ENCODE data around the gene PHKA2. TPM values are rescaled to one million over a fixed set of nuclear protein-coding genes. Genes with fewer than 3 reads are reported as not detected.

PHKA2 gene
- polyA plus RNA-seq, 1 experiment = 12.3 TPM

DNA sequence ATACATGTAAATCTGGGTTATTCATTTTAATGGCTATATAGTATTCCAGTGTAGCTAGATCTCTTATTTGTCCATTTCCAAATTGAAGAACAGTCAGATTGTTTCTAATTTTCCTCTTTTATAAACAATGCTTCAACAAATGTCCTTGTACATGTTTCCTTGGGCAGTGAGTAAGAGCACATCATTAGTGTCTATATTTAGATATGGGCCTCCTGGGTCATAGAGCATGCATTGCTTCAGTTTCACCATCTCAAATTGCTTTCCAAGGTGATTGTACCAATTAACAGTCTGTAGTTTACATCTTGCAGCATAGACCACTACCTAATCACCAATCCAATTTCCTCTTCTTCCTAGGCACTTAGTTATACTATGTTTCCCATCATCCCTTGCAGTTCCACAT lies 13.4 kb downstream of the PHKA2 start:
- Histone ChIP-seq H3K4me3 (ENCODE audit: low read depth, low read length) (no peak overlapping the region), H3K27me3 (ENCODE audit: control insufficient read depth, insufficient read depth, low read length) (no peaks in the 10 kb centered on the region), H3K9me3 (ENCODE audit: control insufficient read depth, insufficient read depth, low read length) (no peaks in the 10 kb centered on the region), H3K27ac (ENCODE audit: low read depth, low read length) (no peak overlapping the region)
- no peak for DNase-seq (ENCODE audit: low read depth, low spot score)
- TF ChIP-seq, protein P1, sequence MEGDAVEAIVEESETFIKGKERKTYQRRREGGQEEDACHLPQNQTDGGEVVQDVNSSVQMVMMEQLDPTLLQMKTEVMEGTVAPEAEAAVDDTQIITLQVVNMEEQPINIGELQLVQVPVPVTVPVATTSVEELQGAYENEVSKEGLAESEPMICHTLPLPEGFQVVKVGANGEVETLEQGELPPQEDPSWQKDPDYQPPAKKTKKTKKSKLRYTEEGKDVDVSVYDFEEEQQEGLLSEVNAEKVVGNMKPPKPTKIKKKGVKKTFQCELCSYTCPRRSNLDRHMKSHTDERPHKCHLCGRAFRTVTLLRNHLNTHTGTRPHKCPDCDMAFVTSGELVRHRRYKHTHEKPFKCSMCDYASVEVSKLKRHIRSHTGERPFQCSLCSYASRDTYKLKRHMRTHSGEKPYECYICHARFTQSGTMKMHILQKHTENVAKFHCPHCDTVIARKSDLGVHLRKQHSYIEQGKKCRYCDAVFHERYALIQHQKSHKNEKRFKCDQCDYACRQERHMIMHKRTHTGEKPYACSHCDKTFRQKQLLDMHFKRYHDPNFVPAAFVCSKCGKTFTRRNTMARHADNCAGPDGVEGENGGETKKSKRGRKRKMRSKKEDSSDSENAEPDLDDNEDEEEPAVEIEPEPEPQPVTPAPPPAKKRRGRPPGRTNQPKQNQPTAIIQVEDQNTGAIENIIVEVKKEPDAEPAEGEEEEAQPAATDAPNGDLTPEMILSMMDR (IDR thresholded peaks at IDR 0.05; ENCODE audit: low read depth, low read length) = no peak
- ChIA-PET POLR2A (no interaction called here), CTCF (no interaction called here)

DNA sequence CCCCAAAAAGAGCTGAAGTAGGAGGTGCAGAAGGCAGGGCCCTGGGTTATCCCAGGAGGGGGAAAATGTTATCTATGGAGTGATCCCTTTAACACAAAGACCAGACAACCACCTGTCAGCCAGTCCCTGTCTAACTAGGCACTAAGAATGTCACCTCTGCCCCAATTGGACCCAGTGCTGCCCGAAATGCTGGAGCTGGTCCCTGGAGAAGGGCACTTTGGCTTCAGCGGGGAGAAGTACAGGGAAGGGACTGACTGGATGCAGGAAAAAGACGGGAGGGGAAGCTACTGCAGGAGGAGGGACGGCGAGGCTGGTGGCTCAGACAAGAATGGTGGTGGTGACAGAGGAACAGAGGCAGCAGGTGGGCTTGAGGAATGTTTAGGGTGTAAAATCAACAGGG lies 17.3 kb downstream of the PHKA2 start:
- Histone ChIP-seq H3K4me3 (ENCODE audit: low read depth, low read length) (no peak overlapping the region), H3K27me3 (ENCODE audit: control insufficient read depth, insufficient read depth, low read length) (no peaks in the 10 kb centered on the region), H3K27ac (ENCODE audit: low read depth, low read length) (no peak overlapping the region), H3K9me3 (ENCODE audit: control insufficient read depth, insufficient read depth, low read length) (no peaks in the 10 kb centered on the region)
- POLR2A ChIA-PET = no interaction called here
- DNase-seq (ENCODE audit: low read depth, low spot score) = no peak
- CTCF ChIA-PET = no interaction called here
- TF ChIP-seq, protein P1 (IDR thresholded peaks at IDR 0.05; ENCODE audit: low read depth, low read length) = no peak

DNA sequence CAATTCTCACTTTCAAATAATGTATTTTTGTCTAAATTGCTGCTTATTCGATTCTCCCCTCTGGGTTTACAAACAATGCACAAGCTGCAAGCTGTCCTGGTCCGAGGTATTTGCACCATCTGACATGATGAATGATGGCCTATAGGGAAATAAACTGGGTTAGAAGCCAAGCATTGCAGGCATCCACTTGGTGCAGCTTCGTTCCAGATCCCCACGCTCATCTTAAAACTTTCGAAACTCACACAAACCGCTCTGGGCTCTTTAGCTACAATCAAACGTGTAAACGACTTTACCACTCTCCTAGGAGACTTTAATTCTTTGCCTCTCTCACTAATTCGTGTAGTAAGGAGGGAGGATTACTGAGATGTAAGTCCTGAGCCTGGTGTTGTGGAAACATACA lies 19.0 kb downstream of the PHKA2 start:
- no peak for DNase-seq (ENCODE audit: low read depth, low spot score)
- ChIA-PET CTCF (no interaction called here), POLR2A (no interaction called here)
- Histone ChIP-seq H3K9me3 (ENCODE audit: control insufficient read depth, insufficient read depth, low read length) (no peaks in the 10 kb centered on the region), H3K4me3 (ENCODE audit: low read depth, low read length) (no peak overlapping the region), H3K27ac (ENCODE audit: low read depth, low read length) (no peak overlapping the region), H3K27me3 (ENCODE audit: control insufficient read depth, insufficient read depth, low read length) (no peaks in the 10 kb centered on the region)
- TF ChIP-seq, protein P1 (IDR thresholded peaks at IDR 0.05; ENCODE audit: low read depth, low read length) = no peak

DNA sequence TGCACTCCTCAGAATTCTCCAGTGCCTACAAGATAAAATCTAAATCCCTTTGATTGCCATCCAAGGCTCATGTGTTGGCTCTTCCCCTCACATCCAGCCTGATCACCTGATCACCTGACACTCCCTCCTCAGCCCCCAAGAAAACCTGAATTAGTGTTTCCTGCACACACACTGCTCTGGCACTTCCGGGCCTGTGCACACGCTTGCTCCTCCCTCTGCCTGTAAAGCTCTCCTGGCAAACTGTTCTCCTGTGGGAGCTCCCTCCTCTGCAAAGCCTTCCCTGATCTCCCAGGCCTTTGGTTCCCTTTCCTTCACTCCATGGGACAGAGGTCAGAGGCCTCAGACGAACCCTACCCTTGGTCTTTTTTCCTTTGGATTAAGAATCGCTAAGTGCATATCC lies 19.9 kb downstream of the PHKA2 start:
- no peak overlapping the region for H3K27ac ChIP-seq (ENCODE audit: low read depth, low read length)
- no peak overlapping the region for H3K4me3 ChIP-seq (ENCODE audit: low read depth, low read length)
- no peaks in the 10 kb centered on the region for H3K27me3 ChIP-seq (ENCODE audit: control insufficient read depth, insufficient read depth, low read length)
- DNase-seq (ENCODE audit: low read depth, low spot score) = no peak
- no peaks in the 10 kb centered on the region for H3K9me3 ChIP-seq (ENCODE audit: control insufficient read depth, insufficient read depth, low read length)
- TF ChIP-seq, protein P1 (IDR thresholded peaks at IDR 0.05; ENCODE audit: low read depth, low read length) = no peak
- ChIA-PET POLR2A (no interaction called here), CTCF (no interaction called here)

DNA sequence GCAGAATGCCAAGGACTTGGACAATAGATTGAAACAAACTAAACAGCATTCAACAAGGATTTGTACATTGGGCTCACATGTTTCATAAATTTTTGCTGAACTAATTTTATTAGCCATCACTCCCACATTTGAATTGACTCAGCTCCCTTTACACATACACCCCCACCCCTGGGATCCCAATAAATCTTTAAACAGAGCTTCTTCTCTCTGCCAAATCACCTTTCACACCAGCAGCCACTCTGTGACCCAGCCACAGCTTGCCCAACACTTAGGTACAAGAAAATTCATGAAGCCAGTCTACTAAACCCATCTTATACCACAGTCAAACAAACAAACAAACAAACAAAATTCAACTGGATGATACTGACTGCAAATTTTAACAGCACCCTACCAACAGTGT lies 21.6 kb downstream of the PHKA2 start:
- H3K27ac ChIP-seq (ENCODE audit: low read depth, low read length) = no peak overlapping the region
- H3K4me3 ChIP-seq (ENCODE audit: low read depth, low read length) = no peak overlapping the region
- H3K9me3 ChIP-seq (ENCODE audit: control insufficient read depth, insufficient read depth, low read length) = no peaks in the 10 kb centered on the region
- POLR2A ChIA-PET = no interaction called here
- TF ChIP-seq, protein P1 (IDR thresholded peaks at IDR 0.05; ENCODE audit: low read depth, low read length) = no peak
- DNase-seq (ENCODE audit: low read depth, low spot score) = no peak
- CTCF ChIA-PET = no interaction called here
- H3K27me3 ChIP-seq (ENCODE audit: control insufficient read depth, insufficient read depth, low read length) = no peaks in the 10 kb centered on the region
